NCI-H748 treated with DMSO at 0.1 percent for 48 hours (cell line): ENCODE data around the gene PGAP6.
"Not testable (repeated sequence)": the region's sequence is repeated elsewhere in the genome, so short reads cannot be mapped to it uniquely, and the experiment has no call there.

Experiments
- DNase-seq: peaks from one replicate; lab custom pipeline; 2025; lab: John Stamatoyannopoulos, UW

The PGAP6 gene

DNA sequence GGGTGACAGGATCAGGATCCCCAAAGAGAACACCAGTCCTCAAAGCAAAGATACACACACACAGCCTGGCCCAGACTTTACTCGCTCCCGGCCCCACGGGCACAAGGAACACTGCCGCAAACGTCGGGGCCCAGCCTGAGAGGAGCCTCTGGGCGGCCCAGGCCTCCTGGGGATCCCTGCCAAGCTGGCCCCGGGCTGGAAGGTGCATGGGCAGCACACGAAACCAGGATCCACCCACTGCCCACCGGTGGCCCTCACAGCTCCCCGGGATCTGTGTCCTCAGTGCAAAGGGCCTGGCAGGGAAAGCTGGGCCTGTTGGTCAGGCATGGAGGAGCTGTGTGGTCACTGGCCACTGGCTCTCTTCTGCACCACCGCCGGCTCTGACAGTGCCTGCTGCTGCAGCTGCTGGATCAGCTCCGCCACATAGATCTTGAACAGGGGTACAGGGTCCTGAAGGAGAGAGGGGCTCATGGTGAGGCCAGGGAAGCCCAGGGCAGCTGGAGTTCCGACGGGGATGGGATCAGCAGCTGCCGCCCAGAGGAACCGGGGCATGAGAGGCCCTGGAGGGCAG lies 14.4 kb downstream of the PGAP6 start:
- DNase-seq: no peak

DNA sequence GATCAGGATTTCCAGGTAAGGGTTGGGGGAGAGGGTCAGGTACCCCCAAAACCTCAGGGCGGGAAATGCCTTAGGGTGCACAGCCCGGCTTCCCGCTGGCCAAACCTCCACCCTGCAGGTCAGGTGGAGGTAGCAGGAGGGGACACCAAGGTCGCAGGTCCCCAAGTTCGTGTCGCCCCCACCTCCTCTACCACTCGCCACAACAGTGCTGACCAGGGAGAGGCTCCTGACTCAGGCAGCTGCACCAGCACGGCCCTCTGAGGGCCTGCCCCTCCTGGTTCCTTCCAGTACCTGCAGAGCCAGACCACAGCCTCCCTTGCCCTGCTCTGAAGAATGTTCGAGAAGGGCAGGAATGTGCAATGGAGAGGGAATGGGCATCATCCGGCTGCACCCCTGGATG lies 15.3 kb downstream of the PGAP6 start:
- no peak for DNase-seq

DNA sequence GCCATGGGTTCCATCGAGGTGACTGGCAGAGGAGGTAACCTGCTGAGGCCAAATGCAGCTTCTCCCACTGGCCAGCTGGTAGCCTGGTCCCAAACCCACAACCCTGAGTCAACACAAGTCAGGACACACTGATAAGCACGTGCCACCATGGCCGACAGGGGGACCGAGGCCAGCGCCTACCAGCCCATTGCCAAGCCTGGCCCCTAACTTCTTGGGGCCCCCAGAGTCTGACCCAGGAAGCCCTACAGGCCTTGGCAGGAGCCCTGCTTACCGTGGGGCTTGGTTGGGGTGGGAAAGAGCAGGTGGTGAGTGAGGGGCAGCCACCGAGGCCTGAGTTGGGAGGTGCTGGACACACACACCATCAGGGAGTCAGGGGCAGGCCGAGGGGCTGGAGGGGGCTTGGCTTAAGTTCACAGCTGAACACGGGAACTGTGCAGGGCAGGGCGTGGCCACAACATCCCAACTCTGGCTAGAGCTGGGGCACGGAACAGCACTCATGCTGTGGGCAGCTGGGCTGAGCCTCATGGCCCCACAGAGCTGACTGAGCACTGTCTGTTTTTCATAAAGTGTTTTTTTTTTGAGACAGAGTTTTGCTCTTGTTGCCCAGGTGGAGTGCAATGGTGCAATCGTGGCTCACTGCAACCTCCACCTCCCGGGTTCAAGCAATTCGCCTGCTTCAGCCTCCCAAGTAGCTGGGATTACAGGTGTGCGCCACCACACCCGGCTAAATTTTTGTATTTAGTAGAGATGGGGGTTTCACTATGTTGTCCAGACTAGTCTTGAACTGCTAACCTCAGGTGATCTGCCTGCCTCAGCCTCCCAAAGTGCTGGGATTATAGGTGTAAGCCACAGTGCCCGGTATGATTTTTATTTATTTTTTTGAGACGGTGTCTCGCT lies 16.9 kb downstream of the PGAP6 start:
- DNase-seq: no peak

GRCh38 chr16:363766-364490 lies 17.9 kb downstream of the PGAP6 start:
- no peak for DNase-seq

GRCh38 chr16:363110-363765 lies 18.5 kb downstream of the PGAP6 start:
- no peak for DNase-seq

DNA sequence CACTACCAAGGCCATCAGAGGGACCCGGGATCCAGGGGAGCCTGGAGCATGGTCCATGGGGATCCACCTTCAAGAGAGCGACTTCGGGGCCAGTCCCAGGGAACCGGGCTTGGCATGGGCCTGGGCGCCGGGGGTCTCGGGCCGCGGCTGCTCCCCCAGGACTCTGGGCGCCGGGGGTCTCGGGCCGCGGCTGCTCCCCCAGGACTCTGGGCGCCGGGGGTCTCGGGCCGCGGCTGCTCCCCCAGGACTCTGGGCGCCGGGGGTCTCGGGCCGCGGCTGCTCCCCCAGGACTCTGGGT lies 19.1 kb downstream of the PGAP6 start:
- not testable (repeated sequence) for DNase-seq

GRCh38 chr16:361872-362701 lies 19.7 kb downstream of the PGAP6 start:
- peak; percentile 64 for DNase-seq

GRCh38 chr16:361341-361871 lies 20.4 kb downstream of the PGAP6 start:
- DNase-seq: no peak

DNA sequence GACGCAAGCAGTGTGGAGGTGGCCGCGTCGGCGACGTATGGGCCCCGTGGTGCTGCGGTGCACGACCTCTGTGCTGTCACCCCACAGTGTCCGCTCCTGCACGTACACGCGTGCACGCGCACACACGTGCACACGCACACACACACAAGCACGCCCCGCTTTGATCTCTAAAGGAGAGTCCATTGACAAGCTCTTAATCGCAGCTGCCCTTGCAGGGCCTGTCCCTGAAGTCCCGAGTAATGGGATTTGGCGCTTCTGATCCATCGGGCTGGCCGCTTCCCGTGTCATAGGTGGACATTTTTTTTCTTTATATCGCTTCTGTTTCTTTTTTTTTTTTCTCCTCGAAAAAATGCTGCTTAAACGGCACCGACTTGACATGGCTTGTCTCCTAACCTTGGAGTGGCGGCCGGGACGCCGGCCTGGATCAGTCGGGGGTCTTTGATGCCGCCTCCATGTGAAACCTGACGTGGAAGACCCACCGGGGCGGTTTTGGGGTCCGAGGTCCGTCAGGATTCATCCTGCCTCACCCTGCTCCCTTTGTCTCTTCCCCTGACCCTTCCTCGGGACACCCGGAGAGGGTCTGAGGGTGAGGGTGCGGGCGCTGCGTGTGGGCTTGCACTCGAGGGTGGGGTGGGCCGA lies 21.0 kb downstream of the PGAP6 start:
- DNase-seq: no peak

GRCh38 chr16:359871-360697 lies 21.7 kb downstream of the PGAP6 start:
- DNase-seq: no peak

- no peak for DNase-seq
Observed at GRCh38 chr16:359067-359763, 22.6 kb downstream of the PGAP6 start.

DNA sequence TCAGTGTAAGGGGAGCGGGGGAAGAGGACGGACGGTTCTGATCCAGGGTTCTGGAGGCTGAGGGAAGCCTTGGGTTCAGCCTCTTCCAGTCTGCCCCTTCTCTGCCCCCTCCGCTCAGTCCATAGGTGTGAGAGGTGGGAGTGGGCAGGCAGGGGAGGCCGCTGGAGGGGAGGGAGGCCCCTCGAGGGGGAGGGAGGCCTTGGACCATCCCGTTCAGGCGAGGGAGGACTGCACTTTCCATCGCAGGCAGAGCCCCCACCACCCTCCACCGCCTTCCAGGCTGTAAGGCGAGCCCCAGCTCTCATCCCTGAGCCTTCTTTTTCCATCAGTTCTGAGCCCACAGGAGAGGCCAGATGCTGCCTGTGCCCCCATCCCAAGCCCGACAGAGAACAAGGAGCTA lies 25.0 kb downstream of the PGAP6 start:
- DNase-seq: no peak

GRCh38 chr16:354971-355461 lies 26.8 kb downstream of the PGAP6 start:
- DNase-seq: no peak

DNA sequence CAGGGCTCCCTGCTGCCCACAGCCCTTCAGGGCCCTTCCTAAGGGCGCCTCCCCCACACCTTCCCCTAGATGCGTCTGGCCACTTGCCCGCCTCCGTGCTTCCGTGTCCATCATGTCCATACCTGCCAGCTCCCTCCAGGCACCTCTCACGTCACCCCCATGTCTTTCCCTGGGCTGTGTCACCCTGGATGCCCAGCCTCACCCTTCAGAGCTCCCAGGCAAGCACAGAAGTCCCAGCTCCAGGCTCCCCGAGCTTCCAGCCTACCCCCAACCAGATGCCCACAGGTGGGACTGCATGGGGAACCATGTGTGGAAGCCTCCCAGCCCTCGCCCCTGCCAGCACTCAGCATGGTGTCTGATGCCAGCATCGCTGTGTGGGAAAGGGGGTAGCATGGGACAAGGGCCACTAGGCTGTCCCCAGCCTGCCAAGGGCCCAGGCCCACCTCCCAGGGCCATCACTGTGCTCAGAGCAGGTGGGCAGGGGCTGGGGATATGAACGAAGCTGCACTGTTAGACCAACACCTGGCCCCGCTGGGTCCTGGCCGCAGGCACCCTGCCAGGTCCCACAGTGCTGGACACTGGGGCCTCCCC lies 27.4 kb downstream of the PGAP6 start:
- DNase-seq: no peak

DNA sequence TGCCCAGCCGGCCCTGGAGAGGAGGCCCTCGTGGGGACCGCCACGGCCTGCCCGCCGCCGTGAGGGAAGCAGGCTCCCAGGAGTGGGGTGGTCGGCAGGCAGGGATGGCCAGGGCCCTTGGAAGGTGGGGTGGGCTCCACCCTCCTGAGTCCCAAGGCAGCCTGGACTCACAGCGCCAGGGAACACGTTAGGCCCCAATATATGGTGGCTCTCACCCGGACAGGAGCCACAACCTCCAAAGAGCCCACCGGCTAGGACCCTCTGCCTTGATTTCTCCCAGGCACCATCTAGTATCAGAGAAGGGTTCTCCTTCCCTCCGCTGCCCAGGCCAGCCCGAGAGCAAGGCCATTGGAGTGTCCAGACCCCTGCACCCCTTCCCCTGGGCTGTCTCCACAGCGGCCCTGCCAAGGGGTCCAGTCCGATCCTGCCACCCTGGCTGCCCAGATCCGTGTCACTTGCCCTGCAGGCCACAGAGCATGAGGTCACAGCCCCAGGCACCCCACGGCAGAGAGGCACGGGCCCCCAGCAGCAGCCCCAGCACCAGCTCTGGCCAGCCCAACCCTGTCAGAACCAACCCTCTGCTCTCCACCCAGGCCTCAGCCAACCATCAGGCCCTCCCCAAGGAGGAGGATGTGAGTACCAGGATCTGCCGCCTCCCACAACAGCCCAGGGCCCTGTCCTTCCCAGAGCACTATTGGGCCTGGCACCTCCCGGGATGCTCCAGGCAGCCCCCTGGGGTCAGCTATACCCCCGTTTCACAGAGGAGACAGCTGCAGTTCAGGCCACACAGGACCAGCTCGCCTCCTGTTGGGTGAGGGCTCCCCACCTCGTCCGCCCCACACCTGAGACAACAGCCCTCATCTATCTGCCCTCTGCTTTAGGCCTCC lies 28.1 kb downstream of the PGAP6 start:
- no peak for DNase-seq

DNA sequence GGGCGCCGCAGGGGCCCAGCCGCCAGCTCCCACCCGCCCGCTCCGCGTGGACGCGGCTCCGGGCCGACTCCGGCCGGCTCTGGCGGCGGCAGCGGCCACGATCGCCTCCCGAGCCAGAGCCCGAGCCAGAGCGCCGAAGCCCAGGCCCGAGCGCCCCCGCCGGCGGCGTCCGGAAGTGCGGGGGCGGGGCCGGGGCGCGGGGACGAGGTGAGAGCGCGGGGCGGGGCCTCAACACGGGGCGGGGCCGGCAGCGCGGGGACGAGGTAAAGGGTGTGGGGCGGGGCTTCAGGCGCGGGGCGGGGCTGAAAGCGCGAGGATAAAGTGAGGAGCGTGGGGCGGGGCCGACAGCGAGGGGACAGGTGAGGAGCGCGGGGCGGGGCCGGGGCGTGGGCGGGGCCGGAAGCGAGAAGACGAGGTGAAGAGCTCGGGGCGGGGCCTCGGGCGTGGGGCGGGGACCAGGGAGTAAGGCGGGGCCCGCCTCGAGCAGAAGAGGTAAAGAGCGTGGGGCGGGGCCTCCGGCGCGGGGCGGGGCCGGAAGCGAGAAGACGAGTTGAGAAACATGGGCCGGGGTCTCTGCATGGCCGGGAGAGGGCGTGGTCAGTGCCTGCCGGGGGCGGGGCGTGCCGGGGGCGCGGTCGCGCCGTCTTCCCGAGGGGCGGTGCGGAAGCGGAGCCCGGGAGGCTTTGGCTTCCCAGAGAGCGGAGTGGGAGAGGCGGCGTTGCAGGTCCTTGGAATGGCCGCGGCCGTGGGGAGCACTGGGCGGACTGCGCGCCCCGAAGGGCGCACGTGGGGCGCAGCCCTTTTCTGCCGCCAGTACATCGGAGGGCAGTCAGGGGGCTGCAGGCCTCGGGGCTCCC lies 29.0 kb downstream of the PGAP6 start, which contains the start of gene AXIN1:
TSS of gene AXIN1 (minus strand) at position 177 of the 857 bp plus-strand sequence. CDS start 5,698 bp downstream, outside the sequence.
- peak; percentile 89 for DNase-seq
